SU-DHL-6 (cell line): ENCODE data around the gene ANKRD31.

Source experiments
- EZH2phosphoT487 ChIP-seq: fragments of 200-600 bp; sonication (generic), shearing (Covaris generic); conservative IDR thresholded peaks from 2 replicates; pipeline ENCODE4 v1.6.1; 2018; ENCODE audit warnings: mild to moderate bottlenecking, antibody characterized with exemption, low read length, moderate library complexity, mixed read lengths
- TF ChIP-seq, protein P1 (sequence below): fragments of 200-600 bp; sonication (generic); IDR thresholded peaks from one replicate; pipeline ENCODE4 v1.5.1; 2017; ENCODE audit warnings: antibody characterized with exemption, mild to moderate bottlenecking, low read length, moderate library complexity; ENCODE audit not compliant: insufficient read depth, poor library complexity, severe bottlenecking

DNA sequence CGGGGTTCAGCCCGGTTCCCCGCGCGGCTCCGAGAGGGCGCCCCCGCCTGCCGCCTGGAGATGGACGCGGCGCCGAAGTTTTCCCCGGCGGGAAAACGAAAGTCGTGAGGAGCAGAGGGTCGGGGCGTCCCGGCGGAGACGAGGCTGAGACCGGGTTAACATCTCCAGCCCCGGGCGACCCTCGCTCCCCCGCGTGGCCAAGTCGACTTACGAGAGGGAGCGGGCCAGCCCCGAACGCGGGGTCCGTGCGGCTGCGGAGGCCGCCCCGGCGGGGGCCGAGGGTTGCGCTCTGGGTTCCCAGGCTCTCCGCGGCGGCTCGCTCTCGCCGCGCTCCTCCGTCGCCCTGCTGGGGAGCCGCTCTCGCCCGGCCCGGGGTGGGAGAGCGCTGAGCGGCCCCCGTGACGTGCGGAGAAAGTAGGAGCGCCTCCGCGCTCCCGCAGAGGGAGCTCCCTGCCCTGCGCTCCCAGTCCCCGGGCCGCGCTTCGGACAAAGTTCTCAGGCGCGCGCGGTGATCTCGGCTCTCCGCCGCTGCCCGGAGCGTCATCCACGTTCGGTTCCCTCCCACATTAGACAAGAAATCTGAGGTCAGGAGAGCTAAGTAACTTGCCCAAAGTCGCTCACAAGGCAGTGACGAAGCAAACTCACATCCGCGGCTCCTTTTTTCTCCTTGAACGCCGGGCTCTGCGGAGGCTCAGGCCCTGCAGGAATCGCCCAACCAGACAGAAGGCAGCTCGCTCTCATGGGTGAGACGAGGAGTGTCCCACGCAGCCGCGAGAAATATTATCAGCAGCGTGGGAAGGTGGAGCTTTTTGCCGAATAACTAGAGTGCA lies 183.2 kb downstream of the ANKRD31 start:
- TF ChIP-seq, protein P1, sequence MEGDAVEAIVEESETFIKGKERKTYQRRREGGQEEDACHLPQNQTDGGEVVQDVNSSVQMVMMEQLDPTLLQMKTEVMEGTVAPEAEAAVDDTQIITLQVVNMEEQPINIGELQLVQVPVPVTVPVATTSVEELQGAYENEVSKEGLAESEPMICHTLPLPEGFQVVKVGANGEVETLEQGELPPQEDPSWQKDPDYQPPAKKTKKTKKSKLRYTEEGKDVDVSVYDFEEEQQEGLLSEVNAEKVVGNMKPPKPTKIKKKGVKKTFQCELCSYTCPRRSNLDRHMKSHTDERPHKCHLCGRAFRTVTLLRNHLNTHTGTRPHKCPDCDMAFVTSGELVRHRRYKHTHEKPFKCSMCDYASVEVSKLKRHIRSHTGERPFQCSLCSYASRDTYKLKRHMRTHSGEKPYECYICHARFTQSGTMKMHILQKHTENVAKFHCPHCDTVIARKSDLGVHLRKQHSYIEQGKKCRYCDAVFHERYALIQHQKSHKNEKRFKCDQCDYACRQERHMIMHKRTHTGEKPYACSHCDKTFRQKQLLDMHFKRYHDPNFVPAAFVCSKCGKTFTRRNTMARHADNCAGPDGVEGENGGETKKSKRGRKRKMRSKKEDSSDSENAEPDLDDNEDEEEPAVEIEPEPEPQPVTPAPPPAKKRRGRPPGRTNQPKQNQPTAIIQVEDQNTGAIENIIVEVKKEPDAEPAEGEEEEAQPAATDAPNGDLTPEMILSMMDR = no peak
- no peak for TF ChIP-seq EZH2phosphoT487
